Fibroblast of lung (primary cell): Measurements from ENCODE around the gene FGGY.

ENCODE experiments used
- CTCF ChIP-seq, 2 donors: IDR thresholded peaks in 1 of 2; conservative IDR thresholded peaks in 1 of 2; 1 replicate in 1 of 2; 2 replicates in 1 of 2; pipeline ENCODE4 v1.5.1; 2011 to 2012; ENCODE audit warnings: low read length in 2 of 2, control low read depth in 1 of 2, inconsistent platforms in 1 of 2, low read depth in 1 of 2, mild to moderate bottlenecking in 1 of 2
- EZH2 ChIP-seq: IDR thresholded peaks from 2 replicates; pipeline ENCODE4 v1.5.1; 2012; ENCODE audit warnings: low read length, control low read depth, mild to moderate bottlenecking; ENCODE audit errors: missing control alignments

GRCh38 chr1:59511476-59512465 lies 214.9 kb downstream of the FGGY start:
- no peak for TF ChIP-seq CTCF (conservative IDR thresholded peaks at IDR 0.05 in 1 of 2, IDR thresholded peaks at IDR 0.05 in 1 of 2; ENCODE audit: low read depth in 1 of 2, low read length in 2 of 2)
- no peak for TF ChIP-seq EZH2
